ENCODE data around the gene PRICKLE3.

DNA sequence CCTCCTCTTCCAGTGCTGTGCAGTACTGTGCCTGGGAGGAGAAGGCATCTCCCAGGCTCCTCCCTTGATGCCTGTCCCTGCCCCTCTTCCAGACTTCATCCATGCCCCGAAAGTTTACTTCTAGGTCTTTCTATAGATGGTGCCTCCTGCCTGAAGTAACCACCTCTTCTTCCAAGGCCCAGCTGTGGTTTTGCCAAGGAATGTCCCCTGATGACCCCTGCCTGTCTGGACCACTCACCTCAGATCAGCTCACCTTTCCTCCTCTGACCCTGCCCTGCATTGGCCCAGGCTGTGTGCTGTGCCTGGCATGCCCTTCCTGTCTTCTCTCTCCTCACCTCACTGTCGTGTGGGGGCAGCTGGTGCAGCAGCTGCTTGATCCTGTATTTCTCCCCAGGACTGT lies 6.8 kb downstream of the PRICKLE3 start:
- TF ChIP-seq, protein P1, sequence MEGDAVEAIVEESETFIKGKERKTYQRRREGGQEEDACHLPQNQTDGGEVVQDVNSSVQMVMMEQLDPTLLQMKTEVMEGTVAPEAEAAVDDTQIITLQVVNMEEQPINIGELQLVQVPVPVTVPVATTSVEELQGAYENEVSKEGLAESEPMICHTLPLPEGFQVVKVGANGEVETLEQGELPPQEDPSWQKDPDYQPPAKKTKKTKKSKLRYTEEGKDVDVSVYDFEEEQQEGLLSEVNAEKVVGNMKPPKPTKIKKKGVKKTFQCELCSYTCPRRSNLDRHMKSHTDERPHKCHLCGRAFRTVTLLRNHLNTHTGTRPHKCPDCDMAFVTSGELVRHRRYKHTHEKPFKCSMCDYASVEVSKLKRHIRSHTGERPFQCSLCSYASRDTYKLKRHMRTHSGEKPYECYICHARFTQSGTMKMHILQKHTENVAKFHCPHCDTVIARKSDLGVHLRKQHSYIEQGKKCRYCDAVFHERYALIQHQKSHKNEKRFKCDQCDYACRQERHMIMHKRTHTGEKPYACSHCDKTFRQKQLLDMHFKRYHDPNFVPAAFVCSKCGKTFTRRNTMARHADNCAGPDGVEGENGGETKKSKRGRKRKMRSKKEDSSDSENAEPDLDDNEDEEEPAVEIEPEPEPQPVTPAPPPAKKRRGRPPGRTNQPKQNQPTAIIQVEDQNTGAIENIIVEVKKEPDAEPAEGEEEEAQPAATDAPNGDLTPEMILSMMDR (conservative IDR thresholded peaks at IDR 0.05 in 1 of 2, IDR thresholded peaks at IDR 0.05 in 1 of 2; ENCODE audit: low read depth in 1 of 2, low read length in 2 of 2): no peak
- TF ChIP-seq EZH2 (IDR thresholded peaks at IDR 0.05; ENCODE audit: low read length, missing control alignments): no peak

Measured in fibroblast of lung (primary cell).